ENCODE data around the gene WDR27.
"Not testable (repeated sequence)": the region's sequence is repeated elsewhere in the genome, so short reads cannot be mapped to it uniquely, and the experiment has no call there.

Gene WDR27

DNA sequence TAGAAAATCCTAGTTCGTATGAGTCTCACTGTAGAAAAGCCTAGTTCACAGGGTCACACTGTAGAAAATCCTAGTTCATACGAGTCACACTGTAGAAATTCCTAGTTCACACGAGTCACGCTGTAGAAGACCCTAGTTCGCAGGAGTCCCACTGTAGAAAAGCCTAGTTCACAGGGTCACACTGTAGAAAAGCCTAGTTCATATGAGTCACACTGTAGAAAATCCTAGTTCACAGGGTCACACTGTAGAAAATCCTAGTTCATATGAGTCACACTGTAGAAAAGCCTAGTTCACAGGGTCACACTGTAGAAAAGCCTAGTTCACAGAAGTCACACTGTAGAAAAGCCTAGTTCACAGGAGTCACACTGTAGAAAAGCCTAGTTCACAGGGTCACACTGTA is 56.4 kb downstream of the WDR27 start:
- not testable (repeated sequence) for H3K9me3 ChIP-seq (ENCODE audit: control insufficient read depth in 1 of 2, low read length in 2 of 2); H3K27ac ChIP-seq (ENCODE audit: low read depth, low read length); H3K4me1 ChIP-seq (ENCODE audit: control insufficient read depth in 1 of 2, insufficient read depth in 2 of 2, low read length in 2 of 2); H3K9ac ChIP-seq (ENCODE audit: low read depth in 1 of 2, low read length in 2 of 2); H3K4me3 ChIP-seq (ENCODE audit: low read depth in 1 of 2, low read length in 2 of 2); H3K27me3 ChIP-seq (ENCODE audit: control insufficient read depth in 1 of 2, insufficient read depth in 2 of 2, low read length in 2 of 2); H3K36me3 ChIP-seq (ENCODE audit: control insufficient read depth in 1 of 2, insufficient read depth in 2 of 2, low read length in 2 of 2)

DNA sequence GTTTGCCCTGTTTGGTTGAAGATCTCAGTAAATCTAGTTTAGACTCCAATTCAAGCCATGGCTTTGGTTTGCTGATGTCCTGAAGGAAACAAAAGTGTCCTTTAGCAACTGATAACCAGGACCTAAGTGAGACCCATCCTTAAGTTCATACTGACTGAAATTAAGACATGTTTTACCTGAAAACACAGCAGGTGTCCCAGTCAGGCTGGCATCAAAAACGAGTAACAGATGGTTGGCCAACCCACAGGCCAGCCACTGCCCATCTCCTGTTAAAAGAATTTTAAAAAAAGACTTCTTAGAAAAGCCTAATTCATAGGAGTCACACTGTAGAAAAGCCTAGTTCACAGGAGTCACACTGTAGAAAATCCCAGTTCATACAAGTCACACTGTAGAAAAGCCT is 58.3 kb downstream of the WDR27 start:
- Histone ChIP-seq H3K4me3 (ENCODE audit: low read depth in 1 of 2, low read length in 2 of 2) (no peak overlapping the region), H3K4me1 (ENCODE audit: control insufficient read depth in 1 of 2, insufficient read depth in 2 of 2, low read length in 2 of 2) (no peaks in the 10 kb centered on the region), H3K27me3 (ENCODE audit: control insufficient read depth in 1 of 2, insufficient read depth in 2 of 2, low read length in 2 of 2) (no peaks in the 10 kb centered on the region), H3K36me3 (ENCODE audit: control insufficient read depth in 1 of 2, insufficient read depth in 2 of 2, low read length in 2 of 2) (no peaks in the 10 kb centered on the region), H3K9me3 (ENCODE audit: control insufficient read depth in 1 of 2, low read length in 2 of 2) (no peaks in the 10 kb centered on the region), H3K27ac (ENCODE audit: low read depth, low read length) (no peak overlapping the region), H3K9ac (ENCODE audit: low read depth in 1 of 2, low read length in 2 of 2) (no peak overlapping the region)

DNA sequence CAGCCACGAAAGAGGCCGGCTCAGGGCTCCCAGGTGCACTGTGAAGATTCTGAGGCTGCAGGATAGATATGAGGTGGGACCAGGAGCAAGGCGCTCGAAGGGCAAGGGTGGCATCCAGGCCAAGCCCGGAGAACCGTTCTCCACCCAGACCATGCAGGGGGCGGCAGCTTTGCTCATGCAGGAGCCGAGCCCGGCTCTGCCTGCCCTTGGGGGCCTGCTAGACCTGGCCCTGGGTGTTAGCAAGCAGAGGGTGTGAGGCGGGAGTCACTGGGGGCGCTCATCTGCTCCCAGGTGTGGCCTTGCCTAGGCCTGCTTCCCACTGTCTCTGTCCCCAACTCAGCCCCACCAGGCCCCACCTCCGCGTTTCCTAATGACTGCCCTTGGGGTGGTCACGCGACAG is 59.4 kb downstream of the WDR27 start:
- H3K27ac ChIP-seq (ENCODE audit: low read depth, low read length) = no peak overlapping the region
- H3K9ac ChIP-seq (ENCODE audit: low read depth in 1 of 2, low read length in 2 of 2) = no peak overlapping the region
- peaks cover 0 to 3% of the 10 kb centered on the region in 2 donors for H3K36me3 ChIP-seq (ENCODE audit: control insufficient read depth in 1 of 2, insufficient read depth in 2 of 2, low read length in 2 of 2)

DNA sequence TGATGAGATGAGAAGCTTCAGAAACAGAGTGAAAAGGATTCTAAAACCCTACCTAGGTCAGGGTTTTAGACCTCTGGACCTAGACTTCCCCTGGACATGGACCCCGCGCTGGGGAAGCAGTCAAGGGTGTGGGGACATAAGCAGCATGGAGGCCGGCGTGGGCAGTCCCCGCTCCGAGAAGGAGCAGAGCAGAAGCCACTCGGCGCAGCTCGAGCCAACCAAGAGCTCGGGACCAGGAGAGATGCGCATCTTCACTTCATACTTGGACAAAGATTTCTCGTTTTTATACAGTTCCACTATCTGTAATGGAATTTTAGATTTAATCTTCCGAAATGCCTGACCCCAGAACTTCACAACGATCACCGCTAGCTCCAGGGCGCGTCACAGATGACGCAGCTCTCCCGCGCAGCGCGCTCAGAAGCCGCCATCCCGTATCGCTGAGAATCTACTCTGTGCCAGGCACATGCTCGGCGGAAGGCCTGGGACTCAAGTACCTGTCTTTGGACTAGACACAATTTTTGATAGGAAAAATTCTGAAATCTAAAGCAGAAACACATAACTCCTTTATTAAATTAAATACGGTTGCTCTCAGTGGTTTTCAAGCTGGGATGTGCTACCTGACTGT is 60.3 kb downstream of the WDR27 start:
- H3K27ac ChIP-seq (ENCODE audit: low read depth, low read length) = no peak overlapping the region
- H3K9me3 ChIP-seq (ENCODE audit: control insufficient read depth in 1 of 2, low read length in 2 of 2) = no peaks in the 10 kb centered on the region
- peaks cover 0 to 6% of the 10 kb centered on the region in 2 donors for H3K36me3 ChIP-seq (ENCODE audit: control insufficient read depth in 1 of 2, insufficient read depth in 2 of 2, low read length in 2 of 2)
- H3K4me1 ChIP-seq (ENCODE audit: control insufficient read depth in 1 of 2, insufficient read depth in 2 of 2, low read length in 2 of 2) = no peaks in the 10 kb centered on the region
- H3K9ac ChIP-seq (ENCODE audit: low read depth in 1 of 2, low read length in 2 of 2) = no peak overlapping the region
- no peaks in the 10 kb centered on the region for H3K27me3 ChIP-seq (ENCODE audit: control insufficient read depth in 1 of 2, insufficient read depth in 2 of 2, low read length in 2 of 2)
- H3K4me3 ChIP-seq (ENCODE audit: low read depth in 1 of 2, low read length in 2 of 2) = no peak overlapping the region

More for the DNA sequence above, 59.4 kb downstream of the WDR27 start:
- H3K4me1 ChIP-seq (ENCODE audit: control insufficient read depth in 1 of 2, insufficient read depth in 2 of 2, low read length in 2 of 2) = no peaks in the 10 kb centered on the region
- no peaks in the 10 kb centered on the region for H3K9me3 ChIP-seq (ENCODE audit: control insufficient read depth in 1 of 2, low read length in 2 of 2)
- H3K4me3 ChIP-seq (ENCODE audit: low read depth in 1 of 2, low read length in 2 of 2) = no peak overlapping the region
- no peaks in the 10 kb centered on the region for H3K27me3 ChIP-seq (ENCODE audit: control insufficient read depth in 1 of 2, insufficient read depth in 2 of 2, low read length in 2 of 2)

DNA sequence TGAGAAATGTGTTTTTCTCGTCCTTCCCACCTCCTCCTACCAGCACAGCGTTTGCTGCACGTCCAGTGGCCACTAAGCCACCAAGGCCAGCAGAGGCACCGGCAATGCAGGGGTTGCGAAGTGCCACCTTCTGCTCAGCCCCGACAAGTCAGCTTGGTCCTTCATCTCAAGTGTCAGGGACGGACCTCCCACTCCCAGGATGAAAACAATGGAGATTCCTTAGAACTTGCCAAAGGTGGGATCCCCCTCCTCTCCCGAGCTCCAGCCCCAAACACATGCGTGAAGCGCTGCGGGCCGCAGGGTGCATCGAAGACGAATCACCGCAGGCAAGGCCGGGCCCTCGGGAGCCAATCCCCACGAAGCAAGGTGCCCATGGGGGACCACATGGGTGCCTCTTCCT is 60.8 kb downstream of the WDR27 start:
- Histone ChIP-seq H3K4me1 (ENCODE audit: control insufficient read depth in 1 of 2, insufficient read depth in 2 of 2, low read length in 2 of 2) (no peaks in the 10 kb centered on the region), H3K27ac (ENCODE audit: low read depth, low read length) (no peak overlapping the region), H3K4me3 (ENCODE audit: low read depth in 1 of 2, low read length in 2 of 2) (no peak overlapping the region), H3K27me3 (ENCODE audit: control insufficient read depth in 1 of 2, insufficient read depth in 2 of 2, low read length in 2 of 2) (no peaks in the 10 kb centered on the region), H3K9me3 (ENCODE audit: control insufficient read depth in 1 of 2, low read length in 2 of 2) (no peaks in the 10 kb centered on the region), H3K36me3 (ENCODE audit: control insufficient read depth in 1 of 2, insufficient read depth in 2 of 2, low read length in 2 of 2) (peaks cover 0 to 6% of the 10 kb centered on the region in 2 donors), H3K9ac (ENCODE audit: low read depth in 1 of 2, low read length in 2 of 2) (no peak overlapping the region)

DNA sequence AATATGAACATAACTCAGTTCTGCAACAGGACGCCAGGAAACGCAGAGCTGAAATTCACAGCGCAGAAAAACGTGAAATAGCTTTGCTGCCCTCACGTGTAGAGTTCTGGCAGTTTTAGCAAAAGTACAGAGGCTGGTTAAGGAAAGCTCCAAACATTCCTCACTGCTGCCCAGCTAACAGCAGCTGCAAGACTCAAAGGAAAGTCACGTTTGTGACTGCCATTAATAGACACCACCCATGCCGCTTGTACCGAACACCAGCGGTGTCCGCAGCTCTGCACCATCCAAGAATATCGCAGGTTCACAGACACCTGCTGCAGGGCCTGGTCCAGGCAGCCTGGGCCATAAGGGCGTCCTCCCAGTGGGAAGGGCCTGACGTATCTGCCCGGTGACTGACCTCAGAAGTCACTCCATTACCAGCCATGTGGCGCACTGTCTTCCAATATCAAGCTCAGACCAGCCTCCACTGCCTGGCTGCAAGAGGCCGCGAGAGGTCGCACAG is 61.4 kb downstream of the WDR27 start:
- H3K36me3 ChIP-seq (ENCODE audit: control insufficient read depth in 1 of 2, insufficient read depth in 2 of 2, low read length in 2 of 2) = peaks cover 0 to 6% of the 10 kb centered on the region in 2 donors
- no peak overlapping the region for H3K27ac ChIP-seq (ENCODE audit: low read depth, low read length)
- no peak overlapping the region for H3K4me3 ChIP-seq (ENCODE audit: low read depth in 1 of 2, low read length in 2 of 2)
- H3K27me3 ChIP-seq (ENCODE audit: control insufficient read depth in 1 of 2, insufficient read depth in 2 of 2, low read length in 2 of 2) = no peaks in the 10 kb centered on the region
- no peaks in the 10 kb centered on the region for H3K4me1 ChIP-seq (ENCODE audit: control insufficient read depth in 1 of 2, insufficient read depth in 2 of 2, low read length in 2 of 2)
- H3K9me3 ChIP-seq (ENCODE audit: control insufficient read depth in 1 of 2, low read length in 2 of 2) = no peaks in the 10 kb centered on the region
- H3K9ac ChIP-seq (ENCODE audit: low read depth in 1 of 2, low read length in 2 of 2) = no peak overlapping the region

DNA sequence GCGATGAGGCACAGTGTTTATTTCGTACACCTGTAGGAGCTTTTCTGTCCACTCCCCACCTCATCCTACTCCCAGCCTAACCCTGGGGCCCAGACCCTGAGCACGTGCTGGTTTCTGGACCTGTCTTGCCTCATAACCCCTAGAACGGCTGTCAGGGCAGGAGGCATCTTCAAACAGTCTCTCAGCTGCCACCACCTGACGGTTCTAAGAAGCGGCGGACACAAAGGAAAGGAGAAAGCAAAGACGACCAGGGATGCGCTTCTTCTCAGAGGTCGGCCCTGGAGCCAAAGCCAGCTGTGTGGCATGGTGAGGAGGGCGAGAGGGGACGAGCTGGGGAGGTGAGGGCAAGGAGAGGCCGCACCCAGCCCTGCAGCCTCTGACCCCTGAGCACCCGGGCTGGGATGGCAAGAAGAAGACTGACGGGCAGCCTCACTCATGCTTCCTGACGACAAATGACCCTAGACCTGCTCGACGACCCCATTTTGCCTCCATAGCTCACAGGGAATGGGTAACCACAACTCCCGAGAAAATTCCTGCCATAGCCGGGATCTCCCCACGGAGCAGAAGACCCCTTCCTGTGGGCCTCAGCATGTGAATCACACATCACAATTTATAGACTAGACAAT is 62.1 kb downstream of the WDR27 start:
- H3K9me3 ChIP-seq (ENCODE audit: control insufficient read depth in 1 of 2, low read length in 2 of 2) = no peaks in the 10 kb centered on the region
- no peak overlapping the region for H3K4me3 ChIP-seq (ENCODE audit: low read depth in 1 of 2, low read length in 2 of 2)
- H3K9ac ChIP-seq (ENCODE audit: low read depth in 1 of 2, low read length in 2 of 2) = no peak overlapping the region
- no peaks in the 10 kb centered on the region for H3K4me1 ChIP-seq (ENCODE audit: control insufficient read depth in 1 of 2, insufficient read depth in 2 of 2, low read length in 2 of 2)
- peaks cover 0 to 6% of the 10 kb centered on the region in 2 donors for H3K36me3 ChIP-seq (ENCODE audit: control insufficient read depth in 1 of 2, insufficient read depth in 2 of 2, low read length in 2 of 2)
- H3K27me3 ChIP-seq (ENCODE audit: control insufficient read depth in 1 of 2, insufficient read depth in 2 of 2, low read length in 2 of 2) = no peaks in the 10 kb centered on the region
- H3K27ac ChIP-seq (ENCODE audit: low read depth, low read length) = no peak overlapping the region

DNA sequence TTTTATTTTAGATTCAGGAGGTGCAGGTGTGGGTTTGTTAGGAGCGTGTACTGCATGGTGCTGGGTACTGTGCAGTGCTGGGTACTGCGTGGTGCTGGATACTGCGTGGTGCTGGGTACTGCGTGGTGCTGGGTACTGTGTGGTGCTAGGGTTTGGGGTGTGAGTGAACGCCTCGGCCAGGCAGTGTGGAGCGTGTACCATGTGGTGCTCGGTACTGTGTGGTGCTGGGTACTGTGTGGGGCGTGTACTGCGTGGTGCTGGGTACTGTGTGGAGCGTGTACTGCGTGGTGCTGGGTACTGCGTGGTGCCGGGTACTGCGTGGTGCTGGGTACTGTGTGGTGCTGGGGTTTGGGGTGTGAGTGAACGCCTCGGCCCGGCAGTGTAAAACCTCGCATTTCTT is 62.9 kb downstream of the WDR27 start:
- Histone ChIP-seq H3K36me3 (ENCODE audit: control insufficient read depth in 1 of 2, insufficient read depth in 2 of 2, low read length in 2 of 2) (peaks cover 0 to 6% of the 10 kb centered on the region in 2 donors), H3K9ac (ENCODE audit: low read depth in 1 of 2, low read length in 2 of 2) (no peak overlapping the region), H3K27me3 (ENCODE audit: control insufficient read depth in 1 of 2, insufficient read depth in 2 of 2, low read length in 2 of 2) (no peaks in the 10 kb centered on the region), H3K9me3 (ENCODE audit: control insufficient read depth in 1 of 2, low read length in 2 of 2) (no peaks in the 10 kb centered on the region), H3K4me1 (ENCODE audit: control insufficient read depth in 1 of 2, insufficient read depth in 2 of 2, low read length in 2 of 2) (no peaks in the 10 kb centered on the region), H3K27ac (ENCODE audit: low read depth, low read length) (no peak overlapping the region), H3K4me3 (ENCODE audit: low read depth in 1 of 2, low read length in 2 of 2) (no peak overlapping the region)

DNA sequence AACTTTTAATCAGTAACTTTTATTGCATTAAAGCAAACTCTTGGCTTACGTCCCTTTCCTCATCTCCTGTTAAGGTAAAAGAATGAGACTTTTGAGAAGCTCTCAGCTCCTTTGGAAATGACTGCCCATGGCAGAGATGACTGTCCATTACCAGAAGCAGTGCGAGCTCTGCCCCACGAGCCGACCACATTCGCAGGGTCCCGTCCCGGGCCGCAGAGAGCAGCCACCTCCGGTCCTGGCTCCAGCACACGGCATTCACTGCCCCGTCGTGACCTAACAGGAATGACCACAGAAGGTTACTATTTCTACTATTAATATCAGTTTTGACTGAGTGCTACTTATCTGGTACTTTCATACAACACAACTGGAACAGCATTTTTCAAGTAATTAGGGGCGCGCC is 63.4 kb downstream of the WDR27 start:
- no peak overlapping the region for H3K4me3 ChIP-seq (ENCODE audit: low read depth in 1 of 2, low read length in 2 of 2)
- H3K9me3 ChIP-seq (ENCODE audit: control insufficient read depth in 1 of 2, low read length in 2 of 2) = no peaks in the 10 kb centered on the region
- H3K4me1 ChIP-seq (ENCODE audit: control insufficient read depth in 1 of 2, insufficient read depth in 2 of 2, low read length in 2 of 2) = no peaks in the 10 kb centered on the region
- H3K27me3 ChIP-seq (ENCODE audit: control insufficient read depth in 1 of 2, insufficient read depth in 2 of 2, low read length in 2 of 2) = no peaks in the 10 kb centered on the region
- peaks cover 0 to 8% of the 10 kb centered on the region in 2 donors for H3K36me3 ChIP-seq (ENCODE audit: control insufficient read depth in 1 of 2, insufficient read depth in 2 of 2, low read length in 2 of 2)
- H3K27ac ChIP-seq (ENCODE audit: low read depth, low read length) = no peak overlapping the region
- no peak overlapping the region for H3K9ac ChIP-seq (ENCODE audit: low read depth in 1 of 2, low read length in 2 of 2)

DNA sequence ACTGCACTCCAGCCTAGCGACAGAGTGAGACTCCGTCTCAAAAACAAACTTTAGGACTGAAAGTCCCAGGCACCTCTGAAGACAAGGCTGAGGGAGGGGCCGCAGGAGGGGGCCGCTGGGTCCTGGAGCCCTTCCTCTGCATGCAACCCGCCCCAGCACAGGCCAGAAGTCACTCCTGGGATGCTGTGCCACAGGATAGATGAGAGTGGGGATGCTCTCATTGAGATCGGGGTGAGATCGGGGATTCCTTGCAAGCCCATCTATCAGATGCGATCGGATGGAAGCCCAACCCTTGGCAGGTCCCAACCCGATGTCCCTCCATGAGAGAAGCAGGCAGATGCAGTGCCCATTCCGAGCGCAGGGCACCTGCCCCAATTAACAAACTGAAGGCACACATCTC is 66.5 kb downstream of the WDR27 start:
- H3K27me3 ChIP-seq (ENCODE audit: control insufficient read depth in 1 of 2, insufficient read depth in 2 of 2, low read length in 2 of 2) = no peaks in the 10 kb centered on the region
- no peaks in the 10 kb centered on the region for H3K9me3 ChIP-seq (ENCODE audit: control insufficient read depth in 1 of 2, low read length in 2 of 2)
- H3K9ac ChIP-seq (ENCODE audit: low read depth in 1 of 2, low read length in 2 of 2) = no peak overlapping the region
- no peak overlapping the region for H3K4me3 ChIP-seq (ENCODE audit: low read depth in 1 of 2, low read length in 2 of 2)
- H3K4me1 ChIP-seq (ENCODE audit: control insufficient read depth in 1 of 2, insufficient read depth in 2 of 2, low read length in 2 of 2) = no peaks in the 10 kb centered on the region
- H3K36me3 ChIP-seq (ENCODE audit: control insufficient read depth in 1 of 2, insufficient read depth in 2 of 2, low read length in 2 of 2) = peaks cover 2 to 12% of the 10 kb centered on the region in 2 donors
- no peak overlapping the region for H3K27ac ChIP-seq (ENCODE audit: low read depth, low read length)
